DOHH2 (cell line): Measurements from ENCODE around the gene TRIM74.
"Not testable (repeated sequence)": the region's sequence is repeated elsewhere in the genome, so short reads cannot be mapped to it uniquely, and the experiment has no call there.

Source experiments
- CTCF ChIP-seq: fragments of 200-600 bp; sonication (generic); IDR thresholded peaks from one replicate; pipeline ENCODE4 v1.5.1; 2014; ENCODE audit warnings: antibody characterized with exemption, mild to moderate bottlenecking, low read depth, low read length; ENCODE audit not compliant: poor library complexity, severe bottlenecking
- EZH2phosphoT487 ChIP-seq: fragments of 200-600 bp; sonication (generic); IDR thresholded peaks from 2 replicates; pipeline ENCODE4 v1.6.1; 2017; ENCODE audit warnings: borderline replicate concordance, mild to moderate bottlenecking, antibody characterized with exemption, low read length, moderate library complexity, mixed read lengths

DNA sequence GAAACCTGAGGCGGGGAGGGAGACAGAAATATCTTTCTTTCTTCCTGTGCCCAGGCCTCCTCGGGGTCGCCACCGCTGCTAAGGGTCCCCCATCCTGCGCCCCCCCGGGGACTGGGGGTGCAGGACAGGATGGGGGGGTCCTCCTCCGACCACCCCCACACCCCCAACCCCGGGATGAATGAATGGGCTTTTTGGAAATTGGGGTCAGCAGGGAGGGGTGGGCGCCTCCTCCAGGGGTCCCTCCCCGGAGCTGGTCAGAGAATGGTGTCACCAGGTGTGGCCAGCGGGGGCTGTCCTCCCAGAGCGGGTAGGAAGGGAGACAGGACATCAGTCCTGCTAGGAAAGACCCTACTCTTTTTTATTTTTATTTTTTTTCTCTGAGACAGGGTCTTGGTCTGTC, 7.2 kb upstream of the TRIM74 start:
- TF ChIP-seq CTCF, EZH2phosphoT487: not testable (repeated sequence)
